ENCODE data around the gene FCN3. TPM values are rescaled to one million over a fixed set of nuclear protein-coding genes. Genes with fewer than 3 reads are reported as not detected.

FCN3 gene
- total and polyA plus RNA-seq, 9 of the 15 experiments (the other 6 are each of a cell fraction or from before 2014, with no cell fraction given) = 0.49 TPM; not detected in 8

DNA sequence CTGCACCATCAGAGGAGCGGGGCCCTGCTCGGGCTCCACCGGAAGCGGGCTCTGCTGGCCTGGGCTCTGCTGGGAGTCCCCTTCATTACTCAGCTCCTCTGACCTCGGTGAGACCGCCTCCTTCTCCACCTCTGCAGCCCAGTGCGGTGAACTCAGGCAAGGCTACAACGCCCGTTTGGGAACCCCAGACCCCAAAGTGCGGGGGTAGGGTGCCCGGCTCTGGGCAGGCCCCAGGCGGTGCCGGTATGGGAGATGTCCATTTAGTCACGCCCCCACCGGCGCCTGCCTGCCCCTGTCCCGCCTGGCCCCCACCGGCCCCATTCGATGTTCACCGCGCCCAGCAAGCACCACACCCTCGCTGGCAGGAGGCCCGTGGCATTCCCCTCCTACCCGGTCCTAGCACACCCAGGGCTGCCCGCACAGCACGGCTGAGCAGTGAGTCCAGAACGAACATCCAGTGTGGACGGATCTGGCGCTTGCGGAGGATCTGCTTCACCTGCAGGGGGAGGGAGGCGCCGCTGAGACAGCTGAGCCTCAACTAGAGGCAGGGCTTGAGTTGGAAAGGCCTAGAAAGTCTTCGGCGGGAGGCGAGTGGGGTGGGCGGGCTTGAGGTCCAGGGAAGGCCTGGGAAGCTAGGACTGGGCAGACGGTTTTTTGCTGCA lies 17.9 kb downstream of the FCN3 start:
- peak overlapping the region; percentile 87 for H2AFZ ChIP-seq (ENCODE audit: low read depth, low read length)
- POLR2A ChIA-PET = interaction anchor here (0.6 to 1.5 kb wide), 7 partner anchors 9 to 1770 kb away, joined by 3 to 9 read pairs (median 3); partner anchors contain the start of gene MAP3K6

More for the DNA sequence above, 17.9 kb downstream of the FCN3 start:
- intact Hi-C loops (cut with micrococcal nuclease) = loop anchor here (5.0 kb wide), 2 partner anchors 36 to 54 kb away; partner anchors contain the start of gene GPR3
- H4K20me1 ChIP-seq (replicated peaks; ENCODE audit: control insufficient read depth, insufficient read depth, low read length) = 0 out of 2 replicates have a peak, but pooled peaks cover 10% of the 10 kb centered on the region
- FAIRE-seq (no peak), ATAC-seq (peak; percentile 40), DNase-seq (ENCODE audit: extremely low read depth in 1 of 4, low spot score in 3 of 4) (peak in 2 of 4 experiments; percentile 48 to 55)
- in situ Hi-C loops (cut with MboI) = no loop called here
- CTCF ChIA-PET (ENCODE audit: low intra/inter-chr PET ratio) = interaction anchor here (1.0 to 1.7 kb wide), 4 partner anchors 32 to 250 kb away, joined by 4 to 5 read pairs (median 4); no protein-coding TSS in a partner anchor
- H3K36me3 ChIP-seq (ENCODE audit: control insufficient read depth, insufficient read depth, low read length) = peaks cover 12% of the 10 kb centered on the region; the same call in 2 of the 3 replicates
- peaks cover 10 to 52% of the 10 kb centered on the region in 2 experiments for H3K4me1 ChIP-seq (replicated peaks in 1 of 2; ENCODE audit: control insufficient read depth in 2 of 2, insufficient read depth in 2 of 2, low read length in 2 of 2)
- H3K9me3 ChIP-seq (replicated peaks; ENCODE audit: control insufficient read depth, insufficient read depth, low read depth, low read length) = no peaks in the 10 kb centered on the region
- TF ChIP-seq, protein P1, sequence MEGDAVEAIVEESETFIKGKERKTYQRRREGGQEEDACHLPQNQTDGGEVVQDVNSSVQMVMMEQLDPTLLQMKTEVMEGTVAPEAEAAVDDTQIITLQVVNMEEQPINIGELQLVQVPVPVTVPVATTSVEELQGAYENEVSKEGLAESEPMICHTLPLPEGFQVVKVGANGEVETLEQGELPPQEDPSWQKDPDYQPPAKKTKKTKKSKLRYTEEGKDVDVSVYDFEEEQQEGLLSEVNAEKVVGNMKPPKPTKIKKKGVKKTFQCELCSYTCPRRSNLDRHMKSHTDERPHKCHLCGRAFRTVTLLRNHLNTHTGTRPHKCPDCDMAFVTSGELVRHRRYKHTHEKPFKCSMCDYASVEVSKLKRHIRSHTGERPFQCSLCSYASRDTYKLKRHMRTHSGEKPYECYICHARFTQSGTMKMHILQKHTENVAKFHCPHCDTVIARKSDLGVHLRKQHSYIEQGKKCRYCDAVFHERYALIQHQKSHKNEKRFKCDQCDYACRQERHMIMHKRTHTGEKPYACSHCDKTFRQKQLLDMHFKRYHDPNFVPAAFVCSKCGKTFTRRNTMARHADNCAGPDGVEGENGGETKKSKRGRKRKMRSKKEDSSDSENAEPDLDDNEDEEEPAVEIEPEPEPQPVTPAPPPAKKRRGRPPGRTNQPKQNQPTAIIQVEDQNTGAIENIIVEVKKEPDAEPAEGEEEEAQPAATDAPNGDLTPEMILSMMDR (IDR thresholded peaks at IDR 0.05 in 2 of 3, conservative IDR thresholded peaks at IDR 0.05 in 1 of 3; ENCODE audit: insufficient read depth in 2 of 3, low read depth in 1 of 3, low read length in 3 of 3) = peak in 2 of 3 experiments; percentile 25 to 33; a peak in 4 of 6 replicates
- no peak for TF ChIP-seq LEF1 (IDR thresholded peaks at IDR 0.05)
- TF ChIP-seq NCOR1 (IDR thresholded peaks at IDR 0.05) = no peak
- TF ChIP-seq, protein P2, sequence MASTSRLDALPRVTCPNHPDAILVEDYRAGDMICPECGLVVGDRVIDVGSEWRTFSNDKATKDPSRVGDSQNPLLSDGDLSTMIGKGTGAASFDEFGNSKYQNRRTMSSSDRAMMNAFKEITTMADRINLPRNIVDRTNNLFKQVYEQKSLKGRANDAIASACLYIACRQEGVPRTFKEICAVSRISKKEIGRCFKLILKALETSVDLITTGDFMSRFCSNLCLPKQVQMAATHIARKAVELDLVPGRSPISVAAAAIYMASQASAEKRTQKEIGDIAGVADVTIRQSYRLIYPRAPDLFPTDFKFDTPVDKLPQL (IDR thresholded peaks at IDR 0.05; ENCODE audit: extremely low read depth, insufficient read length) = no peak
- peak; percentile 38 for TF ChIP-seq PCBP1 (IDR thresholded peaks at IDR 0.05; ENCODE audit: low read depth, low read length, poor library complexity, severe bottlenecking)
- TF ChIP-seq ZNF354B (CRISPR knock-in tag; IDR thresholded peaks at IDR 0.05) = no peak
- TF ChIP-seq, protein P3, sequence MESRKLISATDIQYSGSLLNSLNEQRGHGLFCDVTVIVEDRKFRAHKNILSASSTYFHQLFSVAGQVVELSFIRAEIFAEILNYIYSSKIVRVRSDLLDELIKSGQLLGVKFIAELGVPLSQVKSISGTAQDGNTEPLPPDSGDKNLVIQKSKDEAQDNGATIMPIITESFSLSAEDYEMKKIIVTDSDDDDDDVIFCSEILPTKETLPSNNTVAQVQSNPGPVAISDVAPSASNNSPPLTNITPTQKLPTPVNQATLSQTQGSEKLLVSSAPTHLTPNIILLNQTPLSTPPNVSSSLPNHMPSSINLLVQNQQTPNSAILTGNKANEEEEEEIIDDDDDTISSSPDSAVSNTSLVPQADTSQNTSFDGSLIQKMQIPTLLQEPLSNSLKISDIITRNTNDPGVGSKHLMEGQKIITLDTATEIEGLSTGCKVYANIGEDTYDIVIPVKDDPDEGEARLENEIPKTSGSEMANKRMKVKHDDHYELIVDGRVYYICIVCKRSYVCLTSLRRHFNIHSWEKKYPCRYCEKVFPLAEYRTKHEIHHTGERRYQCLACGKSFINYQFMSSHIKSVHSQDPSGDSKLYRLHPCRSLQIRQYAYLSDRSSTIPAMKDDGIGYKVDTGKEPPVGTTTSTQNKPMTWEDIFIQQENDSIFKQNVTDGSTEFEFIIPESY (CRISPR knock-in tag; IDR thresholded peaks at IDR 0.05) = peak; percentile 99
- TF ChIP-seq POLR2G (IDR thresholded peaks at IDR 0.05; ENCODE audit: low read depth, low read length) = 0 out of 2 replicates have a peak, but pooled peaks have one; percentile 13
- TF ChIP-seq, protein P4, sequence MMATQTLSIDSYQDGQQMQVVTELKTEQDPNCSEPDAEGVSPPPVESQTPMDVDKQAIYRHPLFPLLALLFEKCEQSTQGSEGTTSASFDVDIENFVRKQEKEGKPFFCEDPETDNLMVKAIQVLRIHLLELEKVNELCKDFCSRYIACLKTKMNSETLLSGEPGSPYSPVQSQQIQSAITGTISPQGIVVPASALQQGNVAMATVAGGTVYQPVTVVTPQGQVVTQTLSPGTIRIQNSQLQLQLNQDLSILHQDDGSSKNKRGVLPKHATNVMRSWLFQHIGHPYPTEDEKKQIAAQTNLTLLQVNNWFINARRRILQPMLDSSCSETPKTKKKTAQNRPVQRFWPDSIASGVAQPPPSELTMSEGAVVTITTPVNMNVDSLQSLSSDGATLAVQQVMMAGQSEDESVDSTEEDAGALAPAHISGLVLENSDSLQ (IDR thresholded peaks at IDR 0.05) = no peak
- no peak for TF ChIP-seq CC2D1A (IDR thresholded peaks at IDR 0.05)
- TF ChIP-seq, protein P5, sequence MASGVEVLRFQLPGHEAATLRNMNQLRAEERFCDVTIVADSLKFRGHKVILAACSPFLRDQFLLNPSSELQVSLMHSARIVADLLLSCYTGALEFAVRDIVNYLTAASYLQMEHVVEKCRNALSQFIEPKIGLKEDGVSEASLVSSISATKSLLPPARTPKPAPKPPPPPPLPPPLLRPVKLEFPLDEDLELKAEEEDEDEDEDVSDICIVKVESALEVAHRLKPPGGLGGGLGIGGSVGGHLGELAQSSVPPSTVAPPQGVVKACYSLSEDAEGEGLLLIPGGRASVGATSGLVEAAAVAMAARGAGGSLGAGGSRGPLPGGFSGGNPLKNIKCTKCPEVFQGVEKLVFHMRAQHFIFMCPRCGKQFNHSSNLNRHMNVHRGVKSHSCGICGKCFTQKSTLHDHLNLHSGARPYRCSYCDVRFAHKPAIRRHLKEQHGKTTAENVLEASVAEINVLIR (CRISPR knock-in tag; IDR thresholded peaks at IDR 0.05) = no peak
- 76% methylated on average over 31 of the region's 37 CpGs for WGBS (ENCODE audit: insufficient coverage, low coverage, missing lambda C conversion rate)
- no peak overlapping the region for H3K4me3 ChIP-seq
- no peak overlapping the region for H3K27ac ChIP-seq (ENCODE audit: extremely low read depth, low read depth, low read length)
- H3K9ac ChIP-seq (ENCODE audit: insufficient read depth in 1 of 2, low read depth in 2 of 2, low read length in 2 of 2) = peak overlapping the region in 1 of 2 experiments; percentile 86; a peak in 2 of 4 replicates
- no peak overlapping the region for H3K4me2 ChIP-seq (ENCODE audit: insufficient read depth, low read length)
- no peaks in the 10 kb centered on the region for H3K9me1 ChIP-seq (ENCODE audit: control insufficient read depth, insufficient read depth, low read length)
- H3K27me3 ChIP-seq (ENCODE audit: control insufficient read depth in 2 of 2, insufficient read depth in 2 of 2, low read length in 2 of 2) = no peaks in the 10 kb centered on the region
- BruUV-seq (replicated peaks) = no TSS peak
- no peaks in the 10 kb centered on the region for H3K79me2 ChIP-seq (ENCODE audit: control insufficient read depth, insufficient read depth, low read length)
